NCI-H2107 treated with DMSO at 0.1 percent for 48 hours (cell line): ENCODE results near the gene LILRA6.
A peak's percentile ranks its signal among the peaks of the same experiment; 100 is the strongest.
"Not testable (repeated sequence)": the region's sequence is repeated elsewhere in the genome, so short reads cannot be mapped to it uniquely, and the experiment has no call there.

ENCODE experiments used
- DNase-seq: peaks from one replicate; lab custom pipeline; 2025; ENCODE audit not compliant: unreplicated experiment; lab: John Stamatoyannopoulos, UW

Gene LILRA6

DNA sequence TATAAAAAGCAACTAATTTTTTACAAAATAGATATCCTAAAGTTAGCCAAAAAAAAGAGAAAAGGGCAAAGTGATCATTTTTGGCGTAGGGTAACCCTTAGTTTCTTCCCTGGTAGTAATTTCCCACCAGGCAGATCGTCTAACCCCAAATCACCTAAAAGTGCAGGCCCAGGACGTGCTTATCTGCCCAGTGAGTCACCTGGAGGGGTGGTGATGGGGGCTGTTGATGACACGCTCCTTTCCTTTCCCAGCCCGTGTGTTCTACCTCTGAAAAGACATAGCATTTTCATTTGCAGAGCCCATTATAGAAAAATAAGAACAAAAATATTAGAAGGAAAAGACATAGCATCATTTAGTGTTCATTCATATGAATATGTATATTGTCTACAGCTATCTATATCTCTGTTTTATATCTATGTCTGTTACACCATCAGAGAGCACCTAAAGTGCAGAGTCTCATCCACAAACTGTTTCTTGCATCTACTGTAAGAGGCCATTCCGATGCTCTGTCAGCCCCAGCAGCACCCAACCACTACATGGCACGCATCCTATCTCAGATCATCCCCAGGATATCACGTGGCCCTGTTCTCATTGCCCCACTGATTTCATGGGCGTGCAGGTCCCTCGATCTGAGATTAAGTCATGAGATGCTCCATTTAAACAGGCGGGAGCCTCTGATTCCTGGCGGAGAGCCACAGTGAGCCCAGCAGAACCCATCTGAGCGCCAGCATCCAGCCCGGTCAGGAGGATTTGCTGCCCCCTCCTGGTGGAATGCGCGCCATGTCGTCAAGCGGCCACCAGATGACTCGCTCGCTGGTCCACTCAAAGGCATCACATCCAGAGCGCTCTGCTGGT is 11.3 kb downstream of the LILRA6 start:
- DNase-seq, result peak; percentile 86

DNA sequence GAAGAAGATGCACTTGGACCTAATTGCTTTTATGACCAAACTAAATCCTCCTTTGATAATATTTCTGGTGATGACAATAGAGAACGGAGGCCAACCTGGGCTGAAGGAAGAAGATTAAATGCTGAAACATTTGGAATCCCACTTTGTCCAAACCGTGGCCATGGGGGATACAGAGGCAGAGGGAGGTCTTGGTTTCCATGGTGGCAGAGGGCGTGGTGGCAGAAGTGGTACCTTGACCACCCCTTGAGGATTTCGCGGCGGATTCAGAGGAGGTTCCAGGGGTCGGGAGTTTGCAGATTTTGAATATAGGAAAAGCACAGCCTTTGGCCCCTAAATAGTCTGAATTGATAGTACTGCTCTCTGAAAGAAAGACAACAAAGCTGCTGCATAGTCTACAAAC is 12.6 kb downstream of the LILRA6 start:
- no peak for DNase-seq

DNA sequence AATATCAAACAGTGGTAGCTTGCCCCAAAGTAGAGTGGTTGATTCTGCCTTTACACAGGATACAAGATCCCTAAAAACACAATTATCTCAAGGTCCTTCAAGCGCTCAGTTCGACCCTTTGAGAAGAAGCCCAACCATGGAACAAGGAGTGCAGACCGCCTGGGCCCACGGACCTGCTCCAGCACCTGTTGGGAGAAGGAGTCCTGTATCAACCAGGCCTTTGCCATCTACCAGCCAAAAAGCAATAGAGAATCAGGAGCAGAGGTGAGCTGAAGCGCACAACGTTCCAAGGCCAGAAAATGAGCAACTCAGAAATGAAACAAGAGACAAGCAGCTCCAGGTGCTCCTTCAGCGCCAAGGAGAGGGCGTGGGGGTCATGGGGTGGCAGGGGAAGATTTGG is 13.4 kb downstream of the LILRA6 start:
- no peak for DNase-seq

DNA sequence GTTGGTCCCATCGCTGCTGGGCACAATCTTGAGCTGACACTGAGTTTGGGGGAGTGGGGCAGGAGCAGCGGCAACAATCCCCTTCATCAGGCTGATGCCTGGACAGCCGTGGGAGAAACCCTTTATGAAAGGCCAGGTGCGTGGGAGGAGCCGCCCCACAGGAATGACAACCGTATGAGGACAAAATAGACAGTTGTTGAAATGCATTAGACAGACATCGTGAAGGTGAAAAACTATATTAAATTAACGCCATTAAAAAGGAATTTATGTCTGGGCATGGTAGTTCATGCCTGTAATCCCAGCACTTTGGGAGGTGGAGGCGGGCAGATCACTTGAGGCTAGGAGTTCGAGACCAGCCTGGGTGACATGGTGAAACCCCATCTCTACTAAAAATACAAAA is 18.0 kb downstream of the LILRA6 start:
- DNase-seq, result not testable (repeated sequence)

DNA sequence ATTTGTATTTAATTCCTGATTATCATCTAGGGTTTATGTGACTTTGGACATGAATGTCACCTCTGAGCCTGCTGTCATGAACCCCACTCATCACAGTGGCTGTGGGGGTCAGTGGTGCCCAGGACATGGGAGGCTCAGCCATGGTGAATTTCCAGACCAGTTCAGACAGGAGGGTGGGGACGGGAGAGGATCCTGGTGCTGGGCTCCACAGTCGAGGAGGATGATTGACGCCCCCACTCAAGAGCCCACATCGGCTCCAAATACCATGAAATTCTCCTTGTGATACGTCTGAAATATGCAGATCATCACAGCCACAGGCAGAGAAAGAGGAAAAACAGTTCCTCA is 18.7 kb downstream of the LILRA6 start:
- DNase-seq, result not testable (repeated sequence)

DNA sequence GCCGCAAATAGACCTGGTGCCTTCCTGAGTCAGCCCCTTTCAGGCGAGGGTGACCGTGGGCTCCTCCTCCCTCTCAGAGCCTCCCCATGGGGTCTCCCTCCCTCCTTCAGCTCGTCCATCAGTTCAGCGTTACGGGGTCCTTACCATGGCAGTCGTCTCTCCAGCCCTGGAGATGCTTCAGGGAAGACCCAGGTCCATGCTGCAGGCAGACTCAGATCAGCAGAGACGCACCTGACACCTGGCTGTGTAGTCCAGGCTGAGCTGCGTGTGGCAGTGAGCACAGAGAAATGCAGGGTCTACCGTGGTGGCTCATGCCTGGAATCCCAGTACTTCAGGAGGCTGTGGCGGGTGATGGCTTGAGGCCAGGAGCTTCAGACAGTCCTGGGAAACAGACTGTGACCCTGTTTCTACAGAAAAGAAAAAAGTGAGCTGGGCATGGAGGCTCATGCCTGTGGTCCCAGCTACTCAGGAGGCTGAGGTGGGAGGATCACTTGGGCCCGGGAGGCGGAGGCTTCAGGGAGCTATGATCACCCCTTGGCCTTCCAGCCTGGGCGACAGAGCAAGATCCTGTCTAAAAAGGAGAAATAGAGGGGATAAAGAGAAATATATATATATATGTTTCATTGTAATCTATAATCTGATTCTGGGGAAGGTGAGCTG is 19.2 kb downstream of the LILRA6 start:
- DNase-seq, result not testable (repeated sequence)

DNA sequence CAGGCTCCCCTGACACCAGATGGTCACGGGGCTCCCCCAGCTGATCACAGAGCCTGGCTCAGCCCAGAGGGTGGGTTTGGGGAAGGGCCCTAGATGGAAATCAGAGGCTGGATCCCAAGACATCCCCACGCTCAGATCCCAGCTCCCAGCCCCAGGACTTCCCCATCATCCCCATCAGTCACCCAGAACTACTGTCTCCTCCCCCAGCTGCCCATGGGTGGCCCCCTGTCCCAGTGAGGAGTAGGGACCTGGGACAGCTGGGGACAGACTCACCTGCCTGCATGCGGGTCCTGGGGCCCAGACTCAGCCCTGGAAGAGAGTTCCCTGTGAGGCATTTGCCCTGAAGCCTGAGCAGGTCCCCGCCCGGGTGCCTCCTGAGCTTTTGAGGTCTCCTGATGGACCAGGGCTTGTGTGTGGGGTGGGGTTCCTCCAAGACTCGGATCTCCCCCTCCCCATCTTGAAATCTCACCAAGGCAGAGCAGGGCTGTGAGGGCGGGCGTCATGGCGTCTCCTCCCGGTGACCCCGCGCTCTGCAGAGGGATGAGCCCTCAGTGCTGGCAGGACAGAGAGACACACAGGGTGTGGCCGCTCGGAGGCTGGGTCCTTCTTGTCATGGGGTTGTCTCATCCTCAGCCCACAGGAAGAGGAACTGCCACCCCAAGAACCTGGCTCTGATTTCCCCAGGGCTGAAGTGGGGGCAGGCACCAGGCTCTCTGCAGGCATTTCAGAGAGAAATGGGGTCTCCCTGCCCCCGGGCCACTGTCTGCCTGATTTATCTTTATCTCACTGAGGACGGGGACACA is 19.9 kb downstream of the LILRA6 start, which contains the start of gene LILRB3:
Gene LILRB3, minus strand, starts transcription at position 534 of the 803 bp plus-strand sequence. Its CDS starts 31 bp downstream, at position 503.
- DNase-seq, result not testable (repeated sequence)

DNA sequence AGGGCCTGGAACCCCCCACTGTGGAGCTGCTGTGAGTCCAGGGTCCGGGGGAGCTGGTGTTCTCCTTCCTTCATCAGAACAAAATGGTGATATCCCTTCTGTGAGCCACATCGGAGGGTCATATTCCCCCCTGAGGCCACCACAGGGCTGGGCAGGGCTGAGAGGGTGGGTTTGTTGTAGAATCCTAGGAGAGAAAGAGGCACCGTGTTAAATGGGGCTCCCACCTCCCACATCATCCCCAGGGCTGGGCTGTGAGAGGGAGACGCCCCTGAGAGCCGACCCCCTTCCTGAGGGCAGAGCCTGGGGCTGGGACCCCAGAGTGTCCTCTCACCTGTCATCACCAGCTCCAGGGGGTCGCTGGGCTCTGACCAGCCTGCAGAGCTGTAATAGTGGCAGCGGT is 20.6 kb downstream of the LILRA6 start:
- not testable (repeated sequence) for DNase-seq

DNA sequence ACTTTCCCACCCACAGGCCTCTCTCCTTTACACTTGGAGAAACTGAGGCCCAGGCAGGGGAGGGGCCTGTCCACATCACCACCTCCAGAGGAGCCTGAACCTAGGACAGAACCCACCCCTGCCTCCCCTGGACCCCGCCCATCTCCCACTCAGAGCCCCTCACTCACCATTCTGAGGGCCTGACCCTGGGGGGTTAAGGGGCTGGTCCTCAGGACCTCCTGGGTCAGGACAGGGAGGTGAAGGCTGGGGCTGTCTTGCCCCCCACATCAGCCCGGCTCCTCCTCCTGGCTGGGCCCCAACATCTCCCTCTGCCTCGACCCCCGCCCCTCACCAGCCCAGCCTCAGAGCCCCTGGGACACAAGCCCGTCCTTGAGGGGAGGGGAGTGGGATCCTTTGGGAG is 22.9 kb downstream of the LILRA6 start:
- DNase-seq, result not testable (repeated sequence)

DNA sequence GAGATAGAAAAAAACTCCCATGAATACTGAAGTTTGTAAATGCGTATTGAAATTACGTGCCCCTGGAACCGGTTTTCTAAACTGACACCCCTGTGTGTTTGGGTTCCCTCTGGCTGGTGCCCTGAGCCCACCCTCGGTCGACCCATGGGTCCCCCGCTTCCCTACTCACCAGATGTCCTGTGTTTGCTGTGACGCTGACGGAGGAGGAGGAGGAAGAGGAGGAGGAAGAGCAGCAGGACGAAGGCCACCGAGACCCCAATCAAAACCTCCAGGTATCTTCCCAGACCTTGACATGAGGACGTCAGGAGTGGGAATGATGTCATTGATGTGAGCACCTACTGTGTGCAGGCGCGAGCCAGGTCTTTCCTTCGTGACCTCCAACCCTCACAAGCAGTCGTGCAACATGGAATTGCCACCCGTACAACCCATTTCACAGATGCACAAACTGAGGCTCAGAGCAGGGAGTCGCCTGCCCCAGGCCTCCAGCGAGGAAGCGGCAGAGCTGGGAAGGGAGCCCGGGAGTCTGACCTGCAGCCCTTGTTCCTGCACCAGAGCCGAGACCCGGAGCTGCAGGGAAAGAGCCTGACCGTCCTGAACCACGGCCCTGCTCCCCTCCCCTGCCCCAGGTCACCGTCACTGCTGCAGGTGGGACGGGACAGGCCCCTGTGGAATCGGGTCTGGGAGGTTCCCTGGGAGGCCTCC is 23.5 kb downstream of the LILRA6 start:
- no peak for DNase-seq

DNA sequence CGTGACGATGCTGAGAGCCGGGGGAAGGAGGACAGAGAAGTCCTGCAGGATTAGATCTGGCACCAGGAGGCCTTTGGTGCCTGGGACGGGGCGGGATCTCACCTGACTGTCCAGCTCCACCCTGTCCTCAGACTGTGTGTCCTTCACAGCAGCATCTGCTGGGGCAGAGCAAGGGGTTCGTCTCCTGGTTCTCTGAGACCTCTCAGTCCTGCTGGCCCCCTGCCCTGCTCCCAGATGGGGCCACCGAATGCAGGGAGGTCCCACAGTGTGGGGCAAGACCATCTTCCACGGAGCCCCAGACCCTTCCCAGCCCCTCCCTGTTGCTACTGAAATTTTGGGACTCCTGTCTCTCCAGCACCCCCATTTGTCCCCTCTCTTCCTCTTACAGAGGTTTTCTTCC is 24.3 kb downstream of the LILRA6 start:
- no peak for DNase-seq

DNA sequence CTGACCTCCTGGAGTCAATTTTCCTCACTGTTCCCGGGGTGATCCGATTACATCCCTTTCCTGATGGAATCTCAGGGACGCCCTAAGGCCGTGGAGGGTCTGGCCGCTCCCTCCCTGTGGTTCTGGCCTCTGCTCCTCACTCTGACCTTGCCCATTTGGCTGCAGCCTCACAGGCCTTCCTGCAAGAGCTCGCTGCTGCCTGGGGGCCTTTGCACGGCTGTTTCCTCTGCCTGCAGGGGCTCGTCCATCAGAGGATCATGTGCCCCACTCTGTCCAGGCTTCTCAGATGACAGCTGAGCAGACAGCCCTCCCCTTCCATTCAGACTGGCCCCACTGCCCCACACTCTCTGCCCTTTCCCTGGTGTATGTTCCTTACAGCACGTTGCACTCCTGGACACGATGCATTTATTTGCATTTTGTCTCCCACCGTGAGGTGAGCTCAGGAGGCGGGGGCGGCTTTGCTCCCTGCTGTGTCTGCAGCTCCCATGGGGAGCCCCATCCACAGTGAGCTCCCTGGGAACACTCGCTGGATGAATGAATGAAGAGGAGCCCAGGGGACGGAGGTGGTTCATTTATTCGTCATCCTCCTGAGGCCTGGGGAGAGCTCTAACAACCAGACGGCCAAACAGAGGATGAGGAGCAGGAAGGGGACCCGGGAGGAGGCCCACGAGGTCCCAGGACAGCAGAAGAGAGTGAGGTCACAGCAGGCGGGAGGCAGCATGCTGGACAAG is 24.9 kb downstream of the LILRA6 start:
- DNase-seq, result not testable (repeated sequence)

DNA sequence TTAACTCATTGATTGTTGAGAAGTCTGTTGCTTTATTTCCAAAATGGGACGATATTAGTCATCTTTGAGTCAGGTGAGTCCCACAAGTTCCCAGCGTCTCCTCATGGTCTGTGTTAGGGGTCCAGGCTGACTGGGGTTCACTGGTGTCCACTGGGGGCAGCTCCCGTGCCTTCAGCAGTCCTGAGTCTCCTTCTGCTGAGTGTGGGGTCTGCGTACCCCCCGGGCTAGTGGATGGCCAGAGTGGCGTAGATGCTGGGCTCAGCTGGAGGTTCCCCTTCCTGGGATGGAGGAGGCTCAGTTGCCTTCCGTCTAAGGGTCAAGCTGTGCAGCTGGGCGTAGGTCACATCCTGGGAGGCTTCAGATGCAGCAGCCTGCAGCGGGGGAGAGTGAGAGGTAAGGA is 25.7 kb downstream of the LILRA6 start:
- DNase-seq, result no peak

DNA sequence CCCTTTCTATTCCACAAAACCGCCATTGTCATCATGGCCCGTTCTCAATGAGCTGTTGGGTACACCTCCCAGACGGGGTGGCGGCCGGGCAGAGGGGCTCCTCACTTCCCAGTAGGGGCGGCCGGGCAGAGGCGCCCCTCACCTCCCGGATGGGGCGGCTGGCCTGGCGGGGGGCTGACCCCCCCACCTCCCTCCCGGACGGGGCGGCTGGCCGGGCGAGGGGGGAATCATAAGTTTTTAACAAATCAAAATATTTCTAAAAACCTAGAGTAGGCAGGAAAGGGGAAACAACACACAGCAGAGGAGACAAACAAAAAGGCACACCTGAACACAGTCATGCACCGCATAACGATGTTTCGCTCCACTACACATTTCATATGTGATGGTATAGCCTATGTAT is 27.9 kb downstream of the LILRA6 start:
- not testable (repeated sequence) for DNase-seq

DNA sequence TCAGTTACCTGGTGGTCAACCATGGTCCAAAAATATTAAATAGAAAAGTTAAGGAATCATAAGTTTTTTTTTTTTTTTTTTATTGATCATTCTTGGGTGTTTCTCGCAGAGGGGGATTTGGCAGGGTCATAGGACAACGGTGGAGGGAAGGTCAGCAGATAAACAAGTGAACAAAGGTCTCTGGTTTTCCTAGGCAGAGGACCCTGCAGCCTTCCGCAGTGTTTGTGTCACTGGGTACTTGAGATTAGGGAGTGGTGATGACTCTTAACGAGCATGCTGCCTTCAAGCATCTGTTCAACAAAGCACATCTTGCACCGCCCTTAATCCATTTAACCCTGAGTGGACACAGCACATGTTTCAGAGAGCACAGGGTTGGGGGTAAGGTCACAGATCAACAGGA is 28.4 kb downstream of the LILRA6 start:
- DNase-seq, result not testable (repeated sequence)

DNA sequence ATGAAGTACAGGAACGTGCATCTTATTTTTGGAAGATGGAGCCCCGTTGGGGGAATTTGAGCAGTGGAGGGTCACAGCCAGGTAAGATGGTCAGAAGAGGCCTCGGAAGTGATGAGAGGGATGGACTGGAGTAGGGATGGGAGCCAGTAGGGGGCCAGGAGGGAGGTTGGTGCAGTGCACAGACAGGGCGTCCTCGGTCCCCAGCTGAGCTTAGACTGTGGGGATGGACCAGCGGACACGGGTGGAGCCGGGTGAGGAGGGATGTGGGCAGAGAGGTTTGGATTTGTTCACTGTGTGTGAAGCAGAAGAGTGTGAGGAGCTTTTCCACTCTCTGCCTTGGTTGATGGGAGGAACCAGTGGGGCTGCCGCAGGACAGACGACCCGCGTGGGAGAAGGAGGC is 31.4 kb downstream of the LILRA6 start:
- no peak for DNase-seq

DNA sequence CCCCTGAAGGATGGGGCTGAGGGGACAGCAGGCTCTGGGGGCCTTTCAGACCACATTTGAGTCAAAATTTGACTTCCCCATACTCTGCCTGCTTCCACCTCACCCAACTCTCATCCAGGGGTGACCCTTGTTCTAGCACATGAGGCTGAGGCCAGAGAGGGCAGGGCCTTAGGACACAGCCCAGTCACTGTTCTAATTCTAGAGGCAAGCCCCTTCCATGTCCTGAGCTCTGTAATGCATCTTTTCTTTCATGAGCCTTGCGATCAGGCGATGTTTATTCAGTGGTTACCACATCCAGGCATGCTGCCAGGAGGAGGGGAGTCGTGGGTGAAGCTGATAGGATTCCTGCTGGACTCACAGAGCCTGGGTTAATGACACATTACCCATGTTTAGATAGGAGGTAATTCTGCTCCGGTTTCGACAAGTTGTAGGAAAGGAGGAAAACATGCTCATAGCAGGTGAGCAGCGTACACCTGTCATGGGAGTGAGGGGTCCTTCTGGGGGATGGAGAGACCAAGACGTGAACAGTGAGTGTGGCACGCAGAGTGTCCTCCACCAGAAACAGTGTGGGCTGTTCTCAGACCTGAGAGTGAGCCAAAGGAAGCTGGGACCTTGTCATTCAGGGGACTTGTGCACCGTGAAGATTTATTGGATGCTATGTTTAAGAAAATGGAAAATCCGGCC is 32.6 kb downstream of the LILRA6 start:
- peak; percentile 95 for DNase-seq

DNA sequence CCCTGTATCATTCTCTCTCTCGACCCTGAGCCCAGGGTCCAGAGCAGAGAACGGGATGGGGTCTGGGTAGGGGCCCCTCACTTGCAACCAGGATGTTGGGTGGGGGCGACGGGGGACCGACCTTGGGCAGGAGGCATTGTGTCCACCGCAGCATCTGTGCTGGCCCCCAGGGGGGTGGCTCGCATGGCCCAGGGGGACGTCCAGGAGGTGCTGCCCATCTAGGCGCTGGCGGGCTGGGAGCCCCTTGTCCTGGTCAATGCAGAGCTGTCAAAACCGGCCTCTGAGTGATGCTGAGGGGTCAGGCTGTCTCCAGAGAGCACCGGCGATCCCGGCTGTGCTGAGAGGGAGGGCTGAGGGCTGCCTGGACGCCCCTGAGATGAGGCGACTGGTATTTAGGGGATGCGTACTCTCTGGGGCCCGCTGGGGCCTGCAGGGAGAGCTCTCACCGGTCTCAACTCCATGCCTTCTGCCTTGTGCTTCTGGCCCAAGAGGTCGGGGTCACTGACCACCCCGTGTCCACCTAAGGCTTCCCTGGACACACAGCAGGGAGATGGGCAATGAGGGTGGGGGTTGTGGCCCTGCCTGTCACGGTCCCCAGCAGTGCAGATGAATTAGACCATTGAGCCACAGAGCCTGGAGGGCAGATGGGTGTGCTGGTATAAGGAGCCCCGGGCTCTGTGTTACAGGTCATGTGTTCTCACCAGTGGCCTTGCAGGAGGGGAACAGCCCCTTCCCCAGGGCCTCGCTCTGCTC is 33.4 kb downstream of the LILRA6 start:
- DNase-seq, result no peak

DNA sequence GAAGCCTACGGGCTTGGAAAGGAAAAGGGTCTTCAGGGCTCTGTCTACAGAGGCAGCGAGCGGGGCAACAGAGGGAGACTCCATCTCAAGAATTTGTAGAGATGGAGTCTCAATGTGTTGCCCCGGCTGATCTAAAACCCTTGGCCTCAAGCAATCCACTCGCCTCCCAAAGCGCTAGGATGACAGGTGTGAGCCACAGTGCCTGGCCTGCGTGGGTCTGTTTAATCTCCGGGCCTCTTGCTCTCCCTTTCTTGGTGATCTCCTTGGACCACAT is 33.9 kb downstream of the LILRA6 start:
- no peak for DNase-seq
